IMR-90 (cell line): ENCODE results near the gene MBTD1. TPM values are rescaled to one million over a fixed set of nuclear protein-coding genes. Genes with fewer than 3 reads are reported as not detected.

Experiments
- ATAC-seq: fragments of 200-7000 bp; cut with Tn5 transposase; 2 replicates; pipeline ENCODE4 v1.9.1; 2020; ENCODE audit warnings: low read depth, mild to moderate bottlenecking, moderate library complexity
- BruUV-seq: library from RNA; stranded (reverse); fragments of 400-500 nt; replicated peaks from 2 replicates; lab custom pipeline; 2021; lab: Mats Ljungman, UMichigan
- CTCF ChIA-PET: fragments of 300-600 bp; formaldehyde crosslinking; extraction: SDS; loops from one replicate; lab custom pipeline; 2021; ENCODE audit warnings: antibody characterized with exemption; lab: Yijun Ruan, JAX
- POLR2A ChIA-PET: fragments of 300-600 bp; sonication (Branson Sonifier 250); formaldehyde crosslinking; loops from one replicate; lab custom pipeline; 2022; ENCODE audit warnings: antibody characterized with exemption; ENCODE audit not compliant: unreplicated experiment; lab: Charles Lee
- DNase-seq: peaks from one replicate; pipeline ENCODE4 v3.0.0; 2013
- H2AFZ ChIP-seq: replicated peaks from 2 replicates; pipeline ENCODE3; 2013; ENCODE audit warnings: low read length, mild to moderate bottlenecking; ENCODE audit not compliant: poor library complexity
- H2AK5ac ChIP-seq: 2 replicates; pipeline ENCODE4 v1.6.1; 2013; ENCODE audit warnings: low read depth, low read length, inconsistent platforms
- H2AK9ac ChIP-seq: replicated peaks from 2 replicates; pipeline ENCODE3; 2013; ENCODE audit warnings: mild to moderate bottlenecking, low read depth, low read length, moderate library complexity; ENCODE audit not compliant: poor library complexity
- H2BK120ac ChIP-seq: 2 replicates; pipeline ENCODE4 v1.6.1; 2013; ENCODE audit warnings: low read depth, low read length, inconsistent platforms
- H2BK15ac ChIP-seq: 3 replicates; pipeline ENCODE4 v1.6.1; 2013; ENCODE audit warnings: low read depth, low read length, inconsistent platforms
- H2BK20ac ChIP-seq: 2 replicates; pipeline ENCODE4 v1.6.1; 2013; ENCODE audit warnings: low read depth, mild to moderate bottlenecking, inconsistent platforms, low read length, moderate library complexity
- H2BK5ac ChIP-seq: 2 replicates; pipeline ENCODE4 v1.6.1; 2013; ENCODE audit warnings: mild to moderate bottlenecking, low read depth, low read length, inconsistent platforms; ENCODE audit not compliant: poor library complexity, severe bottlenecking
- H3K14ac ChIP-seq: replicated peaks from 2 replicates; pipeline ENCODE4 v1.6.1; 2013; ENCODE audit warnings: low read depth, low read length, inconsistent platforms
- H3K18ac ChIP-seq: 2 replicates; pipeline ENCODE4 v1.6.1; 2013; ENCODE audit warnings: low read depth, low read length, control low read depth
- H3K23ac ChIP-seq: 2 replicates; pipeline ENCODE4 v1.6.1; 2013; ENCODE audit warnings: low read depth, low read length, inconsistent platforms
- H3K27ac ChIP-seq: 2 replicates; pipeline ENCODE4 v1.5.1; 2013; ENCODE audit warnings: mild to moderate bottlenecking, control low read depth, low read length; ENCODE audit not compliant: insufficient read depth
- H3K27me3 ChIP-seq: 2 replicates; pipeline ENCODE4 v1.6.1; 2013; ENCODE audit warnings: low read length; ENCODE audit not compliant: control insufficient read depth, insufficient read depth
- H3K36me3 ChIP-seq: 2 replicates; pipeline ENCODE4 v1.6.1; 2013; ENCODE audit warnings: low read length, mixed read lengths; ENCODE audit not compliant: control insufficient read depth, insufficient read depth
- H3K4ac ChIP-seq: 2 replicates; pipeline ENCODE4 v1.6.1; 2013; ENCODE audit warnings: low read depth, low read length, inconsistent platforms
- H3K4me1 ChIP-seq: 2 replicates; pipeline ENCODE4 v1.6.1; 2013; ENCODE audit warnings: low read length, mixed read lengths; ENCODE audit not compliant: control insufficient read depth, insufficient read depth
- H3K4me2 ChIP-seq: 2 replicates; pipeline ENCODE4 v1.6.1; 2013; ENCODE audit warnings: low read depth, mild to moderate bottlenecking, control low read depth, low read length, moderate library complexity
- H3K4me3 ChIP-seq: 2 replicates; pipeline ENCODE4 v1.5.1; 2013; ENCODE audit warnings: low read depth, mild to moderate bottlenecking, control low read depth, low read length, moderate library complexity; ENCODE audit not compliant: insufficient read depth
- H3K56ac ChIP-seq: 2 replicates; pipeline ENCODE4 v1.6.1; 2013; ENCODE audit warnings: low read length, inconsistent platforms; ENCODE audit not compliant: insufficient read depth; ENCODE audit errors: extremely low read depth
- H3K79me1 ChIP-seq, 2 experiments: 2 replicates each; pipeline ENCODE4 v1.6.1; 2013; ENCODE audit warnings: low read length in 2 of 2, inconsistent platforms in 1 of 2, low read depth in 1 of 2
- H3K9ac ChIP-seq: 2 replicates; pipeline ENCODE4 v1.6.1; 2013; ENCODE audit warnings: low read depth, low read length, control low read depth
- H3K9me1 ChIP-seq: 2 replicates; pipeline ENCODE4 v1.6.1; 2013; ENCODE audit warnings: low read length, inconsistent platforms; ENCODE audit not compliant: insufficient read depth
- H3K9me3 ChIP-seq: 2 replicates; pipeline ENCODE4 v1.6.1; 2013; ENCODE audit warnings: low read length; ENCODE audit not compliant: control insufficient read depth, insufficient read depth
- H4K20me1 ChIP-seq: 2 replicates; pipeline ENCODE4 v1.6.1; 2013; ENCODE audit warnings: low read length, inconsistent platforms; ENCODE audit not compliant: insufficient read depth
- H4K5ac ChIP-seq: 2 replicates; pipeline ENCODE4 v1.6.1; 2013; ENCODE audit warnings: mild to moderate bottlenecking, low read depth, low read length, control low read depth
- H4K8ac ChIP-seq, 2 experiments: 2 replicates each; pipeline ENCODE4 v1.6.1; 2013; ENCODE audit warnings: low read depth in 2 of 2, low read length in 2 of 2, control low read depth in 1 of 2, inconsistent platforms in 1 of 2
- H4K91ac ChIP-seq: 2 replicates; pipeline ENCODE4 v1.6.1; 2013; ENCODE audit warnings: low read depth, low read length, inconsistent platforms; ENCODE audit not compliant: insufficient read depth
- BHLHE40 ChIP-seq: fragments of 150-350 bp; IDR thresholded peaks from 2 replicates; pipeline ENCODE4 v1.6.1; 2016; ENCODE audit warnings: mild to moderate bottlenecking, low read depth, low read length
- CEBPB ChIP-seq: IDR thresholded peaks from 2 replicates; pipeline ENCODE4 v1.6.1; 2012; ENCODE audit warnings: low read depth, low read length, improper control_type of control experiment
- CHD1 ChIP-seq: IDR thresholded peaks from 2 replicates; pipeline ENCODE4 v1.6.1; 2012; ENCODE audit warnings: low read depth, low read length, improper control_type of control experiment
- CTCF ChIP-seq: conservative IDR thresholded peaks from 2 replicates; pipeline ENCODE4 v1.5.1; 2012; ENCODE audit warnings: mild to moderate bottlenecking, low read depth, low read length, improper control_type of control experiment
- FOS ChIP-seq: fragments of 150-350 bp; IDR thresholded peaks from 2 replicates; pipeline ENCODE4 v1.6.1; 2016; ENCODE audit warnings: low read depth, low read length
- MAFK ChIP-seq: IDR thresholded peaks from 2 replicates; pipeline ENCODE4 v1.6.1; 2012; ENCODE audit warnings: low read depth, low read length, improper control_type of control experiment
- MAZ ChIP-seq: IDR thresholded peaks from 2 replicates; pipeline ENCODE4 v1.6.1; 2012; ENCODE audit warnings: low read depth, mild to moderate bottlenecking, low read length, improper control_type of control experiment, moderate library complexity, borderline replicate concordance
- MXI1 ChIP-seq: IDR thresholded peaks from 2 replicates; pipeline ENCODE4 v1.6.1; 2012; ENCODE audit warnings: low read depth, mild to moderate bottlenecking, low read length, moderate library complexity, borderline replicate concordance
- NFE2L2 ChIP-seq: fragments of 150-350 bp; IDR thresholded peaks from 2 replicates; pipeline ENCODE4 v1.6.1; 2016; ENCODE audit warnings: low read depth, mild to moderate bottlenecking, low read length
- POLR2A ChIP-seq: IDR thresholded peaks from 2 replicates; pipeline ENCODE4 v1.6.1; 2012; ENCODE audit warnings: mild to moderate bottlenecking, low read depth, low read length
- RAD21 ChIP-seq: IDR thresholded peaks from 2 replicates; pipeline ENCODE4 v1.6.1; 2012; ENCODE audit warnings: low read length, improper control_type of control experiment
- RCOR1 ChIP-seq: IDR thresholded peaks from 2 replicates; pipeline ENCODE4 v1.6.1; 2012; ENCODE audit warnings: mild to moderate bottlenecking, low read length, improper control_type of control experiment; ENCODE audit not compliant: insufficient replicate concordance
- RFX5 ChIP-seq: IDR thresholded peaks from 2 replicates; pipeline ENCODE4 v1.8.0; 2012; ENCODE audit warnings: low read depth, mild to moderate bottlenecking, low read length, moderate library complexity
- SMC3 ChIP-seq: fragments of 150-350 bp; IDR thresholded peaks from 2 replicates; pipeline ENCODE4 v1.6.1; 2016; ENCODE audit warnings: low read depth, mild to moderate bottlenecking, antibody characterized with exemption, low read length, moderate library complexity
- USF2 ChIP-seq: fragments of 150-350 bp; IDR thresholded peaks from 2 replicates; pipeline ENCODE4 v1.6.1; 2017; ENCODE audit warnings: mild to moderate bottlenecking, antibody characterized with exemption, low read length, low read depth
- WGBS, 2 experiments: methylation state at CpG; one replicate each; pipeline versions ENCODE4 v1.1.5 to v1.1.7; 2013; ENCODE audit warnings: missing lambda C conversion rate in 2 of 2; ENCODE audit not compliant: insufficient read length in 1 of 2; ENCODE audit errors: extremely low coverage in 2 of 2; 5-methylcytosine and 5-hydroxymethylcytosine counted together
- dilution Hi-C: fragments of 300-500 bp; cut with HindIII; formaldehyde crosslinking; loops from one replicate; pipeline ENCODE4 v1.14.3; 2018; ENCODE audit warnings: low sequenced_read_pairs; ENCODE audit not compliant: unreplicated experiment
- in situ Hi-C: fragments of 300-500 bp; cut with MboI; formaldehyde crosslinking; loops from 3 replicates; pipeline ENCODE4 v1.14.3; 2019; ENCODE audit warnings: low sequenced_read_pairs, inconsistent platforms, mixed read lengths
- intact Hi-C: fragments of 100-400 bp; cut with micrococcal nuclease; formaldehyde crosslinking; loops from 2 replicates; pipeline ENCODE4 v1.10.0; 2022
- polyA plus RNA-seq, 3 experiments: library from polyadenylated mRNA; depleted of rRNA; stranded (reverse); fragments of >200 nt; gene quantifications; 2 replicates each; pipeline ENCODE4 v1.2.3, GENCODE V29; 2012; ENCODE audit warnings: low replicate concordance in 1 of 3
- total RNA-seq: library from RNA; depleted of rRNA; stranded (reverse); fragments of >200 nt; gene quantifications from 2 replicates; pipeline ENCODE4 v1.2.3, GENCODE V29; 2012
- TF ChIP-seq, protein P1 (sequence below): fragments of 150-350 bp; IDR thresholded peaks from 2 replicates; pipeline ENCODE4 v1.6.1; 2016; ENCODE audit warnings: low read depth, mild to moderate bottlenecking, low read length, moderate library complexity, borderline replicate concordance

MBTD1 gene
- total and polyA plus RNA-seq, 2 of the 4 experiments (the other 2 are of a cell fraction), result 3.2 to 5.6 TPM

GRCh38 chr17:51238255-51238887, 21.5 kb downstream of the MBTD1 start:
- Histone ChIP-seq H3K9ac (no peak overlapping the region), H4K91ac (no peak overlapping the region), H3K23ac (no peak overlapping the region), H3K27ac (no peak overlapping the region), H3K9me1 (no peaks in the 10 kb centered on the region), H2BK15ac (no peak overlapping the region), H4K8ac (no peak overlapping the region), H3K4me3 (no peak overlapping the region), H3K27me3 (no peaks in the 10 kb centered on the region), H2AFZ (no peak overlapping the region), H3K4ac (no peak overlapping the region), H4K20me1 (0 out of 2 replicates have a peak, but pooled peaks cover 2% of the 10 kb centered on the region), H2BK5ac (no peak overlapping the region), H3K79me1 (peaks cover 6 to 40% of the 10 kb centered on the region in 2 experiments), H3K4me2 (no peak overlapping the region), H3K14ac (no peak overlapping the region), H2AK9ac (no peak overlapping the region), H3K36me3 (no peaks in the 10 kb centered on the region), H3K18ac (no peak overlapping the region), H3K56ac (no peak overlapping the region), H3K4me1 (no peaks in the 10 kb centered on the region), H4K5ac (no peak overlapping the region), H2BK120ac (no peak overlapping the region), H2BK20ac (no peak overlapping the region), H2AK5ac (no peak overlapping the region), H3K9me3 (no peaks in the 10 kb centered on the region)
- ChIA-PET POLR2A (no interaction called here), CTCF (no interaction called here)
- TF ChIP-seq CEBPB (no peak), CTCF (no peak), BHLHE40 (no peak), RCOR1 (no peak), MAZ (no peak), CHD1 (no peak), FOS (no peak), RFX5 (no peak), NFE2L2 (no peak), USF2 (no peak), MXI1 (no peak), RAD21 (no peak), POLR2A (no peak), MAFK (no peak), SMC3 (no peak)
- TF ChIP-seq, protein P1, sequence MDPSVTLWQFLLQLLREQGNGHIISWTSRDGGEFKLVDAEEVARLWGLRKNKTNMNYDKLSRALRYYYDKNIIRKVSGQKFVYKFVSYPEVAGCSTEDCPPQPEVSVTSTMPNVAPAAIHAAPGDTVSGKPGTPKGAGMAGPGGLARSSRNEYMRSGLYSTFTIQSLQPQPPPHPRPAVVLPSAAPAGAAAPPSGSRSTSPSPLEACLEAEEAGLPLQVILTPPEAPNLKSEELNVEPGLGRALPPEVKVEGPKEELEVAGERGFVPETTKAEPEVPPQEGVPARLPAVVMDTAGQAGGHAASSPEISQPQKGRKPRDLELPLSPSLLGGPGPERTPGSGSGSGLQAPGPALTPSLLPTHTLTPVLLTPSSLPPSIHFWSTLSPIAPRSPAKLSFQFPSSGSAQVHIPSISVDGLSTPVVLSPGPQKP, result no peak
- in situ Hi-C loops, result no loop called here
- intact Hi-C loops, result no loop called here
- dilution Hi-C loops, result no loop called here
- WGBS, 2 experiments, result 90% methylated on average over 2 of the region's 6 CpGs; no CpG with 5 or more reads in 1 of the 2 experiments
- BruUV-seq, result no TSS peak
- ATAC-seq, result peak; percentile 24; the same call in 1 of the 2 replicates
- no peak for DNase-seq
